Right lung (tissue), 5 donors: ENCODE data around the gene SLC39A3. TPM values are rescaled to one million over a fixed set of nuclear protein-coding genes. Genes with fewer than 3 reads are reported as not detected.
"Not testable (repeated sequence)": the region's sequence is repeated elsewhere in the genome, so short reads cannot be mapped to it uniquely, and the experiment has no call there.

Source experiments
- DNase-seq, 2 donors: peaks; one replicate each; pipeline ENCODE4 v3.0.0-alpha.2; 2013
- polyA plus RNA-seq, 5 donors: library from polyadenylated mRNA; unstranded; fragments of 120-200 nt; gene quantifications; one replicate each; pipeline versions ENCODE4 v1.2.1 to v1.2.3, GENCODE V29; 2013; ENCODE audit warnings: inconsistent platforms in 1 of 5, low replicate concordance in 1 of 5; ENCODE audit not compliant: insufficient read length in 5 of 5, insufficient read depth in 1 of 5

Gene SLC39A3
- polyA plus RNA-seq, 5 donors = 19.6 to 28.9 (median 21.5) TPM

DNA sequence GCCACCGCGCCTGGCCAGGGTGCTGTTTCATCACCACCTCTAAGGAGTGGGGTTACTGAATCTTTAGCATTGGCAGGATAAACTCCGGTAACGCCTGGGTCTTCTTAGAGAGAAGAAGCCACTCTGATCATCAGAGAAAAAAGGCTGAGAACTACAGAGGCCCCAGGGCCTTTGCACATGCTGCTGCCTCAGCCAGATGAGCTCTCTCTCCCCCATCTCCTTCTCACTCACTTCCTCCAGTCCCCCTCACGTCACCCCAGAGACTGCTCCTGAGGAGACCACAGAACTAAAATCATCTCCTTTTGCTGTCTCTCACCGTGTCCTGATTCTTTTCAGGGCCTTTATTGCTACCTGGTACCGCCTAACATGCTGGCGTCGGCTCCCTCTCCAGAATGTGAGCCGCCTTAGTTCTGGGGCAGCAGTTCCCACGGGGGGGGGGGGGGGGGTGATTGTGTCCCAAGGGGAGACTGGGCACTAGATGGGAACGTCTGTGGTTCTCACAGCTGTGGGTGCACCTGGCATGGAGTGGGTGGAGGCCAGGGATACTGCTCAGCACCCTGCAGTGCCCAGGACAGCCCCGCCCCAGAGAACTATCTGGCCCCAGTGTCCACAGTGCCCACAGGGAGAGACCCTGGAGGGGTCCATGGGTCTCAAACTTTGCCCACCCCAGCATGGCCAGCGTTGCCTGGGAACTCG lies 13.5 kb downstream of the SLC39A3 start:
- no peak for DNase-seq

DNA sequence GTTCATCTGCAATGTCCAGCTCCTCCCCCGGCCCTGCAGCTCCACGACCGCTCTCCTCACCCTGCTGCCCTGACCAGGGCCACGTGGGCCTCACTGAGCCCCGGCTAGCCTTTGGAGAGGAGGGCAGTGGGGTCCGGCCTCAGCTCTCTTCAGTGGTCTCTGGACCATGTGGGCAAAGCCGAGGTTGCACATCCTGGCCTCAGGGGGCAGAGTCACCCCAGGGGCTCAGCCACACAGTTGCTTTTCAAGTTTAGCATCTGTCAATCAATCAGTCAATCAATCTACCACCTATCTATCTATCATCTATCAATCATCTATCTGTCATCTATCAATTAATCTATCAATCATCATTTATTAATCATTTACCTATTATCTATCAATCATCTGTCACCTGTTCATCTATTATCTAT lies 15.7 kb downstream of the SLC39A3 start:
- no peak for DNase-seq

DNA sequence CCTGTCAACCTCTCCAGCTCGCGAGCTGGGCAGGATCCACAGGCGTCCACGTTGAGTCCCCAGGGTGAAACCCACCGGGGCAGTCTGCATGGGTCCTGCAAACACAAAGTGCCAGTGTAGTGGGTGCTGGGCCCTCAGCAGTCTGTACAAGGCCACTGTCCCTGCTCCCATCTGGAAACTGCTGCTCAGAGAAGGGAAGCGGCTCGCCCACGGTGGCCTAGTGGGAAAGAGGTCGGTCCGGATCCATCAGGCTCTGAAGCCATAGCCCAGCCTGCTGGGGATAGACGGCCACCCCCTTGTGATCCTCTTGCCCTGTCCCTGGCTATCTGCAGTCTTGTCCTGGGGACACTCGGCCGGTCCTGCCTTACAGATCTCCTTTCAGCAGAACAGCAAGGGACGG lies 16.1 kb downstream of the SLC39A3 start:
- DNase-seq = no peak

GRCh38 chr19:2723345-2723715 lies 16.5 kb downstream of the SLC39A3 start:
- DNase-seq = no peak

GRCh38 chr19:2722541-2723344 lies 17.1 kb downstream of the SLC39A3 start:
- no peak for DNase-seq

- no peak for DNase-seq
Observed at GRCh38 chr19:2721570-2722540, 18.0 kb downstream of the SLC39A3 start.

DNA sequence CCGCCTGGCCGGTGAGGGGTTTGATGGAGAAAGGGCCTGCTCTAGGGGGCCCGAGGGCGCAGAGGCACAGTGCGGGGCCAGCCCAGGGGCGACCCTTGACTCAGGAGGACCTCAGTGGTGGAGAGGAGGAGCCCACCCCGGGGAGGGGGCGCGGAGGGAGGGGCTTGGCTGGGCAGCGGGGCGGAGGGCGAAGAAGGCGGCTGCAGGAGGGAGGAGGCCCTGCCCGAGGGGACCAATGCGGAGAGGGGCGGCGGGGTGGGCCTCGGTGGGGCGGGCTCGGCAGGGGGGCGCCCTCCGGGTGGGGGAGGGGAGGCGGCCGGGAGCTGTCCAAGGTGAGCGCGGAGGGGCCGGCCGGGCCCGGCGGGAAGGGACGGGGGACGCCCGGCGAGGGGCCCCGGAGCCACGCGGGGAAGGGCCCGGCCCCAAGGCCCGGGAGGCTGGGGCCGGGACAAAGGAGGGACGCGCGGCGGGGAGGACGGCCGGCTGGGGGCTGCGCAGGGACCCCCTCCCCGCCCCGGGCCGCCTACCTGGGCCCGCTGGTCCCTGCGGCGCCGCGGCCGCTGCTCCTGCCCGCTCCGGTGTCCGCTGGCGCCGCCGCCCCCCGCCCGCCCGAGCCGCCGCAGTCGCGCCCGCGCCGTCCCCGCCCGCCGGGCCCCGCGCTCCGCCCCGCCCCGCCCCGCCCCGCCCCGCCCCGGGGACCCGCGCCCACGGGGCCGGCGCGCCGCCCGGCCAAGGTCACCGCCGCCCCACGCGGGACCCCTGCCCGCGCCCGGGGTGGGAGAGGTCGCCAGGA lies 18.8 kb downstream of the SLC39A3 start, which contains the start of gene DIRAS1:
Gene DIRAS1 (minus strand): TSS at position 596 of the 793 bp plus-strand sequence. CDS start 3,566 bp downstream, outside the sequence.
- DNase-seq = no peak

GRCh38 chr19:2719920-2720776 lies 19.7 kb downstream of the SLC39A3 start:
- no peak for DNase-seq

DNA sequence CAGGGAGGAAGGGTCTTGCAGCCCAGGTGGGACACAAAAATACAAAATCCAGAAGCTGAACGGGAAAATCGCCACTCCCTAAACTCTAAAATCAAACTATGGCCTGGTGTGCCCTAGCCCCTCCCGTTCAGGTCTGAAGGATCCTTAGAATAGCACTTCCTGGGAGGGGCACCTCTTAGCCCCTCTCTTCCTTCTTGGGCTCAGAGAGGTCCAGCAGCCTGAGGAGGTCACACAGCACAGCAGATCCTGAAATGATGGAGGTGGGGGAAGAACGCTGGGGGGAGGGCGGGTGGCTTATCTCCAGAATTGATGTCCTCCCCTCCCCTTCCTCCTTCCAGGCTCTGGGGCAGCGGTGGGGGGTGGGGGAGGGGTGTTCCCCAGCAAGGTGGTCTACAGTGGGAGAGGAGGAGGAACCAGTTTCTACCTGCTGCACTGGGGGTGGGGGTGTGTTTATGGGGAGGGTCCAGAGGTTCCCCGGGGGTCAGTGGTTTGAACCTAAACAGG lies 20.5 kb downstream of the SLC39A3 start:
- no peak for DNase-seq

- DNase-seq = no peak
Observed at GRCh38 chr19:2717638-2718541, 21.9 kb downstream of the SLC39A3 start.

DNA sequence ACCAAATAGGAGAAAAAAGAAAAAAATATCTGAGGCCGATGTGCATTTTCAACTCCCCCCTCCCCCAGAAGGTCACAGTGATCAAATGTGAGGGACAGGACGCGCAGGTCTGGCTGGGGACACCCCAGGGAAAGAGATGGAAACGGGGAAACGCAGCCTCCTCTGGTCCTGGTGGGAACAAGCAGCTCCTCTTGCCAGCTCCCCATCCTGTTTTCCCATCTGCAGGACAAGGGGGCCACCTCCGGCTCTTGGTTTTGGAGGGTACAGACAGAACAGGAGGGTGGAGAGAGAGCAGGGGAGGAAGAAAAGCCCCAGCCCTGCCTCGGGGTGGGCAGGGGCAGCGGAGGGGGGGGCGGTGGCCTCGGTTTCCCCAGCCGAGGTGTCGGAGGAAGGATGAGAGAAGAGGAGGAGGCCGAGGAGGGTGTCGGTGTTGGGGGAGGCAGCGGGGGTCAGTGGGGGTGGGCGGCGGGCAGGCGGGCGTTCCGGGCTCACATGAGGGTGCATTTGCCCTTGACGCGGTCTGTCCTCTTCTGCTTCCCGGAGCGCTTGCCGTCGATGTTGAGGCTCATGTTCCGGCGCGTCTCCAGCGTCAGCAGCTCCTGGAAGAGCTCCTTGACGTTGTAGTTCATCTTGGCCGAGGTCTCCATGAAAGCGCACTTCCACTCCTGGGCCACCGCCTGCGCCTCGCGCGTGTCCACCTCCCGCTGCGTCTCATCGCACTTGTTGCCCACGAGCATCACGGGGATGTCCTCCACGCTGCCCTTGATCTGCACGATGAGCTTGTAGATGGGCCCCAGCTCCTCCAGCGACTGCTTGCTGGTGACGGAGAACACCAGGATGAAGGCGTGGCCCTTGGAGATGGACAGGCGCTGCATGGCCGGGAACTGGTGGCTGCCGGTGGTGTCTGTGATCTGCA lies 22.8 kb downstream of the SLC39A3 start:
- DNase-seq = no peak

GRCh38 chr19:2716275-2716650 lies 23.6 kb downstream of the SLC39A3 start:
- no peak for DNase-seq

DNA sequence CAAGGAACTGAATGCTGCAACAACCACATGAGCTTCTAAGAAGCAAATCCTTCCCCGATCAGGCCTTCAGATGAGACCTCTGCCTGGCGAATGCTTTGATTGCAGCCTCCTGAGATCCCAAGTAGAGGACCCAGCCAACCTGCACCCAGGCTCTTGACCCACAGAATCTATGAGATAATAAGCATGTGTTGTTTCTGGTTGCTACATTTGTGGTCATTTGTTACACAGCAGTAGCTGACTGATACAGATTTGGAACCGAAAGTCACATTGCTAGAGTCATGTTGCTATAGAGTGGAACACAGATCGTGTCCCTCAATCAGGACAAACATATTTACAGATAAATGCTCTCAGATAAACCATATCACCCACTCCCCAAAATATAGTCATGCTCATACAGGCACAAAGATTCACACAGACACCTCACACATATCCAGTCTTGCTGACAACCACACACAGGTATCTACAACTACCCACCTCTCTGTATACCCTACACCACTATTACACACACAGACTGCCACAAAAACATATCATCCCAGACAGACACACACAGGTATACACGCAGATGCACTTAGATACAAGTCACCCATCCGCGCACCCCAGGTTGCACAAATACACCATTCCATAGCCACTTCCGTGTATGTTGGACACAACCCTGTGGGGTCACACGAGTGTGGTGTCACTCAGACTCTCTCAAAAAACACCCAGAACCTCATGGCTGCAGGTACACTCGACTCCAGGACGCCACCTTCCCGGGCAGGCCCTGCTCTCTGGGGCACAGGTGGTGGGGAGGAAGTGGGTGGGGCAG lies 24.1 kb downstream of the SLC39A3 start:
- DNase-seq = no peak

- DNase-seq = no peak
Observed at GRCh38 chr19:2714531-2715269, 25.1 kb downstream of the SLC39A3 start.

- not testable (repeated sequence) for DNase-seq
Observed at GRCh38 chr19:2714102-2714501, 25.7 kb downstream of the SLC39A3 start.

DNA sequence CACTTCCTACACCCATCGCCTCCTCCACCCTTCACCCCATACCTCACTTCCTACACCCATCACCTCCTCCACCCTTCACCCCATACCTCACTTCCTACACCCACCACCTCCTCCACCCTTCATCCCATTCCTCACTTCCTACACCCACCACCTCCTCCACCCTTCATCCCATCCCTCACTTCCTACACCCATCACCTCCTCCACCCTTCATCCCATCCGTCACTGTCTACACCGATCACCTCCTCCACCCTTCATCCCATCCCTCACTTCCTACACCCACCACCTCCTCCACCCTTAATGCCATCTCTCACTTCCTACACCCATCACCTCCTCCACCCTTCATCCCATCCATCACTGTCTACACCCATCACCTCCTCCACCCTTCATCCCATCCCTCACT lies 26.6 kb downstream of the SLC39A3 start:
- not testable (repeated sequence) for DNase-seq
